Neural progenitor cell (in vitro differentiated cells): ENCODE results near the gene GGT7. TPM values are rescaled to one million over a fixed set of nuclear protein-coding genes. Genes with fewer than 3 reads are reported as not detected.
"Not testable (repeated sequence)": the region's sequence is repeated elsewhere in the genome, so short reads cannot be mapped to it uniquely, and the experiment has no call there.

Source experiments
- DNase-seq: peaks from one replicate; pipeline ENCODE4 v3.0.0-alpha.2; 2016; ENCODE audit warnings: low spot score
- H2AFZ ChIP-seq: fragments of 200-600 bp; sonication (generic); replicated peaks from 2 replicates; pipeline ENCODE4 v1.6.1; 2016; ENCODE audit warnings: antibody characterized with exemption
- H3F3A ChIP-seq: fragments of 200-600 bp; sonication (generic); 2 replicates; pipeline ENCODE4 v1.6.1; 2016; ENCODE audit warnings: antibody characterized with exemption, low read depth
- H3K27ac ChIP-seq: fragments of 200-600 bp; sonication (generic); 2 replicates; pipeline ENCODE4 v1.5.1; 2016; ENCODE audit warnings: mild to moderate bottlenecking
- H3K27me3 ChIP-seq: fragments of 200-600 bp; sonication (generic); 2 replicates; pipeline ENCODE4 v1.6.1; 2016; ENCODE audit warnings: mild to moderate bottlenecking, moderate library complexity
- H3K36me3 ChIP-seq: fragments of 200-600 bp; sonication (generic); 2 replicates; pipeline ENCODE4 v1.5.1; 2016
- H3K4me1 ChIP-seq: fragments of 200-600 bp; sonication (generic); 2 replicates; pipeline ENCODE4 v1.6.1; 2016; ENCODE audit warnings: mixed run types
- H3K4me2 ChIP-seq: fragments of 200-600 bp; sonication (generic); 2 replicates; pipeline ENCODE4 v1.6.1; 2016
- H3K4me3 ChIP-seq: fragments of 200-600 bp; sonication (generic); 2 replicates; pipeline ENCODE4 v1.5.1; 2016
- H3K79me2 ChIP-seq: fragments of 200-600 bp; sonication (generic); 2 replicates; pipeline ENCODE4 v1.6.1; 2016; ENCODE audit warnings: low read depth
- H3K9ac ChIP-seq: fragments of 200-600 bp; sonication (generic); 2 replicates; pipeline ENCODE4 v1.6.1; 2016
- H3K9me3 ChIP-seq: fragments of 200-600 bp; sonication (generic); 2 replicates; pipeline ENCODE4 v1.5.1; 2016; ENCODE audit warnings: low read depth
- H4K20me1 ChIP-seq: fragments of 200-600 bp; sonication (generic); 2 replicates; pipeline ENCODE4 v1.6.1; 2016; ENCODE audit warnings: low read depth
- H3K27ac Mint-ChIP-seq: 3 replicates; pipeline ENCODE4 v1.8.0; 2021; ENCODE audit warnings: mixed read lengths
- H3K27me3 Mint-ChIP-seq: 2 replicates; pipeline ENCODE4 v1.8.0; 2022; ENCODE audit warnings: low read depth, mild to moderate bottlenecking, inconsistent platforms, moderate library complexity, mixed read lengths; ENCODE audit not compliant: insufficient read depth
- H3K36me3 Mint-ChIP-seq: 3 replicates; pipeline ENCODE4 v1.8.0; 2021; ENCODE audit warnings: mixed read lengths
- H3K4me1 Mint-ChIP-seq: 3 replicates; pipeline ENCODE4 v1.8.0; 2021; ENCODE audit warnings: mixed read lengths
- H3K4me3 Mint-ChIP-seq: 3 replicates; pipeline ENCODE4 v1.8.0; 2021; ENCODE audit warnings: mild to moderate bottlenecking, moderate library complexity, mixed read lengths
- H3K9me3 Mint-ChIP-seq: 3 replicates; pipeline ENCODE4 v1.8.0; 2020; ENCODE audit warnings: mixed read lengths
- EZH2 ChIP-seq: fragments of 200-600 bp; sonication (generic); IDR thresholded peaks from 2 replicates; pipeline ENCODE4 v1.6.1; 2017; ENCODE audit warnings: antibody characterized with exemption, mild to moderate bottlenecking, moderate library complexity
- EZH2phosphoT487 ChIP-seq: fragments of 200-600 bp; sonication (generic); IDR thresholded peaks from 2 replicates; pipeline ENCODE4 v1.6.1; 2017; ENCODE audit warnings: antibody characterized with exemption
- total RNA-seq: library from RNA; depleted of rRNA; stranded (reverse); fragments of >200 nt; gene quantifications from 2 replicates; pipeline ENCODE4 v1.2.3, GENCODE V29; 2015; ENCODE audit warnings: low replicate concordance
- TF ChIP-seq, protein P1 (sequence below): fragments of 200-600 bp; sonication (generic); IDR thresholded peaks from 2 replicates; pipeline ENCODE4 v1.5.1; 2017; ENCODE audit warnings: antibody characterized with exemption, mild to moderate bottlenecking

GGT7 gene
- total RNA-seq, 1 donor from 2014 or later, result 9.1 TPM

DNA sequence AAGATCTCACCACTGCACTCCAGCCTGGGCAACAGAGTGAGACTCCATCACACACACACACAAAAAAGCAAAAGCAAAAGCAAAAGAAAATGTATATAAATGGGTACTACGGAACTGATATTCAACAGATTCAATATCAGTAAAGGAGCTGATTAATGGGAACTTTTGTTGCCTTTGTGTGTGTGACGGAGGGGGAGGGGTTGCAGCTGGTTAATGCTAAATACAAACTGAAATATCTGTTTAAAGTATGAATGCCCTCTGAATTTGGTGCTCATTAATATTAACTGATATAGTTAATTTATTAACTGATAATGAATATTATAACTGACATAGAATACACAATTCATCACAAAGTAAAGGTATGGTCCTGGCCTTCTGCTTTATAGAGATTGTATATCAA lies 55.6 kb downstream of the GGT7 start:
- Histone ChIP-seq H3K4me2 (peak overlapping the region; percentile 38), H2AFZ (no peak overlapping the region), H3K9ac (no peak overlapping the region), H3K27ac (no peak overlapping the region), H3K27me3 (no peaks in the 10 kb centered on the region), H3K9me3 (no peaks in the 10 kb centered on the region), H3K36me3 (no peaks in the 10 kb centered on the region), H3F3A (peaks cover 3% of the 10 kb centered on the region), H3K4me3 (no peak overlapping the region), H3K4me1 (peaks cover 4% of the 10 kb centered on the region), H4K20me1 (peaks cover 57% of the 10 kb centered on the region), H3K79me2 (peaks cover 96% of the 10 kb centered on the region)
- peaks cover 17% of the 10 kb centered on the region for H3K4me1 Mint-ChIP-seq
- H3K36me3 Mint-ChIP-seq, result peaks cover 15% of the 10 kb centered on the region
- H3K4me3 Mint-ChIP-seq, result no peak overlapping the region
- H3K27me3 Mint-ChIP-seq, result peaks cover 2% of the 10 kb centered on the region
- no peak overlapping the region for H3K27ac Mint-ChIP-seq
- no peak for DNase-seq
- no peaks in the 10 kb centered on the region for H3K9me3 Mint-ChIP-seq
- TF ChIP-seq, protein P1, sequence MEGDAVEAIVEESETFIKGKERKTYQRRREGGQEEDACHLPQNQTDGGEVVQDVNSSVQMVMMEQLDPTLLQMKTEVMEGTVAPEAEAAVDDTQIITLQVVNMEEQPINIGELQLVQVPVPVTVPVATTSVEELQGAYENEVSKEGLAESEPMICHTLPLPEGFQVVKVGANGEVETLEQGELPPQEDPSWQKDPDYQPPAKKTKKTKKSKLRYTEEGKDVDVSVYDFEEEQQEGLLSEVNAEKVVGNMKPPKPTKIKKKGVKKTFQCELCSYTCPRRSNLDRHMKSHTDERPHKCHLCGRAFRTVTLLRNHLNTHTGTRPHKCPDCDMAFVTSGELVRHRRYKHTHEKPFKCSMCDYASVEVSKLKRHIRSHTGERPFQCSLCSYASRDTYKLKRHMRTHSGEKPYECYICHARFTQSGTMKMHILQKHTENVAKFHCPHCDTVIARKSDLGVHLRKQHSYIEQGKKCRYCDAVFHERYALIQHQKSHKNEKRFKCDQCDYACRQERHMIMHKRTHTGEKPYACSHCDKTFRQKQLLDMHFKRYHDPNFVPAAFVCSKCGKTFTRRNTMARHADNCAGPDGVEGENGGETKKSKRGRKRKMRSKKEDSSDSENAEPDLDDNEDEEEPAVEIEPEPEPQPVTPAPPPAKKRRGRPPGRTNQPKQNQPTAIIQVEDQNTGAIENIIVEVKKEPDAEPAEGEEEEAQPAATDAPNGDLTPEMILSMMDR, result no peak
- TF ChIP-seq EZH2phosphoT487 (no peak), EZH2 (no peak)

DNA sequence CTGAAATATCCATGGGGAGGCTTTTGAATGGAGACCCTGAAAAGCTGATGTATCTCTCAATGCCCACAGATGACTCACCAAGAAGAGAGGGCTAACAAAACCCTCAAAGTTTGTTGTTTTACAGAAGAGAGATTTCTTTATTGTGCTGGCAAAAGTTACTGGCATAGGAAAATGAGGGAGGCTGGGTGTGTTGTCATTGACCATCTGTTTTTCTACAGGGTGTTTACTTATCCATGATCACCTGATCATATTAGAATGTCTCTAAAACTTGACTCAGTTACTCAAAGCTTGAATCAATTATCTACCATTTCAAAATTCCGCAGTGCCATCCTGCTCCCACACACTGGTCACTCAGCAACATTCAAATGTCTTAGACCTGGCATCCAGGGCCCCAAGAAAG lies 57.0 kb downstream of the GGT7 start:
- TF ChIP-seq EZH2, result no peak
- TF ChIP-seq, protein P1, result no peak
- no peak for TF ChIP-seq EZH2phosphoT487
- peaks cover 4% of the 10 kb centered on the region for H3K4me1 ChIP-seq
- no peak for DNase-seq
- H3K27ac ChIP-seq, result no peak overlapping the region
- no peak overlapping the region for H3K4me3 ChIP-seq
- H3K9ac ChIP-seq, result no peak overlapping the region
- no peaks in the 10 kb centered on the region for H3K36me3 ChIP-seq
- peaks cover 98% of the 10 kb centered on the region for H3K79me2 ChIP-seq
- H4K20me1 ChIP-seq, result peaks cover 50% of the 10 kb centered on the region
- H3K9me3 ChIP-seq, result no peaks in the 10 kb centered on the region
- no peak overlapping the region for H2AFZ ChIP-seq
- Mint-ChIP-seq H3K4me3 (no peak overlapping the region), H3K27ac (no peak overlapping the region), H3K4me1 (peaks cover 17% of the 10 kb centered on the region), H3K27me3 (peaks cover 2% of the 10 kb centered on the region), H3K9me3 (no peaks in the 10 kb centered on the region), H3K36me3 (peaks cover 12% of the 10 kb centered on the region)
- H3K4me2 ChIP-seq, result no peak overlapping the region
- H3K27me3 ChIP-seq, result no peaks in the 10 kb centered on the region
- peaks cover 3% of the 10 kb centered on the region for H3F3A ChIP-seq

DNA sequence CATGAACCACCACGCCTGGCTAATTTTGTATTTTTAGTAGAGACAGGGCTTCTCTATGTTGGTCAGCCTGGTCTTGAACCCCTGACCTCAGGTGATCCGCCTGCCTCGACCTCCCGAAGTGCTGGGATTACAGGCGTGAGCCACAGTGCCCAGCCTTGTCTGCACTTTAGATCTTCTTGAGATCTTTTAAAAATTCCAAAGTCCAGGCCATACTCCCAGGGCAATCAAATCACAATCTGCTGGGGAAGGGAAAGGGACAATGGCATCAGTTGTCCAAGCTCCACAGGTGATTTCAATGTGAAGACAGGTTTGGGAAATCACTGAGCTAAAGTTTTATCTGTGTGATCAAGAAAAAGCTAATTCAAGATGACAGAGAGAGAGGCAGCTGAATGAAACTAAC lies 64.1 kb downstream of the GGT7 start:
- no peak overlapping the region for H3K27ac ChIP-seq
- no peaks in the 10 kb centered on the region for H3K27me3 Mint-ChIP-seq
- no peak overlapping the region for H3K9ac ChIP-seq
- no peak for DNase-seq
- no peaks in the 10 kb centered on the region for H3F3A ChIP-seq
- H3K4me1 ChIP-seq, result no peaks in the 10 kb centered on the region
- no peaks in the 10 kb centered on the region for H3K27me3 ChIP-seq
- peaks cover 10% of the 10 kb centered on the region for H4K20me1 ChIP-seq
- peaks cover 4% of the 10 kb centered on the region for H3K9me3 Mint-ChIP-seq
- H3K27ac Mint-ChIP-seq, result no peak overlapping the region
- no peak overlapping the region for H3K4me3 Mint-ChIP-seq
- H3K36me3 ChIP-seq, result no peaks in the 10 kb centered on the region
- no peaks in the 10 kb centered on the region for H3K4me1 Mint-ChIP-seq
- no peaks in the 10 kb centered on the region for H3K9me3 ChIP-seq
- no peak overlapping the region for H3K4me3 ChIP-seq
- no peak overlapping the region for H2AFZ ChIP-seq
- peaks cover 65% of the 10 kb centered on the region for H3K79me2 ChIP-seq
- peaks cover 19% of the 10 kb centered on the region for H3K36me3 Mint-ChIP-seq
- H3K4me2 ChIP-seq, result no peak overlapping the region
- TF ChIP-seq EZH2phosphoT487 (no peak), EZH2 (no peak)
- TF ChIP-seq, protein P1, result no peak

DNA sequence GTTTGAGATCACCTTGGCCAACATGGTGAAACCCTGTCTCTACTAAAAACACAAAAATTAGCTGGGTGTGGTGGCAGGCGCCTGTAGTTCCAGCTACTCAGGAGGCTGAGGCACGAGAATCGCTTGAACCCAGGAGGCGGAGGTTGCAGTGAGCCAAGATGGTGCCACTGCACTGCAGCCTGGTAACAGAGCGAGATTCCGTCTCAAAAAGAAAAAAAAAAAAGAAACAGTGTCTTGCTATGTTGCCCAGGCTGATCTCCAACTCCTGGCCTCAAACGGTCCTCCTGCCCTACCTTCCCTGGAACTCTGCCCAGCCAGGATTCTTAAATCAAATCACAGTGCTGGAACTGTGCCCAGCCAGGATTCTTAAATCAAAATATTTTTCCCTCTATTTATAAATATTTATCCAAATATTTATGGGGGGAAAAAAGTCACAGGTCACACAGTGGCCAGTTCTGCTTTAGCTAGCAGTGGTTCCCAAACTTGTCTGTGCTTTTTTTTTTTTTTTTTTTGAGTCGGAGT lies 64.7 kb downstream of the GGT7 start:
- not testable (repeated sequence) for H3K4me1 Mint-ChIP-seq, H3K4me3 Mint-ChIP-seq, H3K9me3 Mint-ChIP-seq, H3K36me3 ChIP-seq, H3K27ac ChIP-seq, DNase-seq, H3K4me3 ChIP-seq, H3K4me2 ChIP-seq, H3K27me3 Mint-ChIP-seq, H3K4me1 ChIP-seq, H3K9me3 ChIP-seq, H3K27me3 ChIP-seq, H2AFZ ChIP-seq, H3K9ac ChIP-seq, H3F3A ChIP-seq, H3K27ac Mint-ChIP-seq
- peaks cover 10% of the 10 kb centered on the region for H4K20me1 ChIP-seq
- peaks cover 65% of the 10 kb centered on the region for H3K79me2 ChIP-seq
- H3K36me3 Mint-ChIP-seq, result peaks cover 23% of the 10 kb centered on the region
